Left colon (tissue), 2 donors: ENCODE results near the gene ZDHHC5. TPM values are rescaled to one million over a fixed set of nuclear protein-coding genes. Genes with fewer than 3 reads are reported as not detected.

ENCODE experiments used
- ATAC-seq: fragments of 200-7000 bp; cut with Tn5 transposase; one replicate; pipeline ENCODE4 v1.9.1; 2020; ENCODE audit warnings: mild to moderate bottlenecking, moderate library complexity
- DNase-seq, 2 donors: peaks; one replicate each; pipeline ENCODE4 v3.0.0-alpha.2; 2020
- intact Hi-C, 2 donors: fragments of 100-400 bp; cut with DNase I in 1 of 2; cut with micrococcal nuclease in 1 of 2; formaldehyde crosslinking; loops; one replicate each; pipeline versions ENCODE4 v1.11.2 to v1.14.0; 2022; cut with DNase I, micrococcal nuclease
- long read RNA-seq: library from polyadenylated mRNA; unstranded; transcript quantifications from one replicate; pipeline ENCODE4 v2.0.0, GENCODE V29; 2021
- total RNA-seq, 2 donors: library from RNA; stranded (reverse); fragmentation: NEBNext Ultra II Directional; extraction: Animal tissue kit (Norgen Biotek cat#: 25700); gene quantifications; one replicate each; pipeline ENCODE4 v1.2.1, GENCODE V29; 2021
- donor health status: DM: no; HTN: no; CAD: no.
- donor health status: DM: yes; HTN: yes; CAD: no.

The ZDHHC5 gene, protein sequence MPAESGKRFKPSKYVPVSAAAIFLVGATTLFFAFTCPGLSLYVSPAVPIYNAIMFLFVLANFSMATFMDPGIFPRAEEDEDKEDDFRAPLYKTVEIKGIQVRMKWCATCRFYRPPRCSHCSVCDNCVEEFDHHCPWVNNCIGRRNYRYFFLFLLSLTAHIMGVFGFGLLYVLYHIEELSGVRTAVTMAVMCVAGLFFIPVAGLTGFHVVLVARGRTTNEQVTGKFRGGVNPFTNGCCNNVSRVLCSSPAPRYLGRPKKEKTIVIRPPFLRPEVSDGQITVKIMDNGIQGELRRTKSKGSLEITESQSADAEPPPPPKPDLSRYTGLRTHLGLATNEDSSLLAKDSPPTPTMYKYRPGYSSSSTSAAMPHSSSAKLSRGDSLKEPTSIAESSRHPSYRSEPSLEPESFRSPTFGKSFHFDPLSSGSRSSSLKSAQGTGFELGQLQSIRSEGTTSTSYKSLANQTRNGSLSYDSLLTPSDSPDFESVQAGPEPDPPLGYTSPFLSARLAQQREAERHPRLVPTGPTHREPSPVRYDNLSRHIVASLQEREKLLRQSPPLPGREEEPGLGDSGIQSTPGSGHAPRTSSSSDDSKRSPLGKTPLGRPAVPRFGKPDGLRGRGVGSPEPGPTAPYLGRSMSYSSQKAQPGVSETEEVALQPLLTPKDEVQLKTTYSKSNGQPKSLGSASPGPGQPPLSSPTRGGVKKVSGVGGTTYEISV
- 10 to 100 TPM; 74.4 to 90.6 TPM for total RNA-seq
- long read RNA-seq, full-length matches to known transcripts = 14 of 112 reads
- long read RNA-seq, partial matches to known transcripts = 90 of 112 reads
- long read RNA-seq, other reads (novel, unspliced or antisense) = 8 of 112 reads

- DNase-seq (peak; percentile 99), ATAC-seq (peak; percentile 86)
- intact Hi-C loops = no loop called here
These were observed at the start of gene ZDHHC5 for GRCh38 chr11:57667736-57668433. Gene ZDHHC5, plus strand, starts transcription at chr11:57668114. Its CDS starts 4,977 bp downstream, at chr11:57673091.

DNA sequence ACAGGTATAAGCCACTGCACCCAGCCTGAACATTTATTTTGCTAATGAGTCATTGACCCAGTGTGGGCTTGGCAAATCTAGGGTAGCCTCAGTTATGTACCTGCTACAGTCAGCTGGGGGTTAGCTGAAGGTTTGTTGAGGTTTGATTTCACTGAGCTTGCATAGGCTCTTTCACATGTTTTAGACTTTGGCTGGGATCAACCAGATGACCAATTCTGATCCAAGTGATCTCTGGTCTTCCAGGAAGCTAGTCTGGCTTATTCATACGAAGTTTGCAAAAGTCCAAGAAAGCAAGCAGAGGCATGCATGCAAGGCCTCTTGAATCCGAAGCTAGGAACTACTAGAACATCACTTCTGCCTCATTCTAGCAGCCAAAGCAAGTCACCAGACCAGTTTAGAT lies 49.5 kb upstream of the ZDHHC5 start:
- intact Hi-C loops = no loop called here
- ATAC-seq (no peak), DNase-seq (no peak)

DNA sequence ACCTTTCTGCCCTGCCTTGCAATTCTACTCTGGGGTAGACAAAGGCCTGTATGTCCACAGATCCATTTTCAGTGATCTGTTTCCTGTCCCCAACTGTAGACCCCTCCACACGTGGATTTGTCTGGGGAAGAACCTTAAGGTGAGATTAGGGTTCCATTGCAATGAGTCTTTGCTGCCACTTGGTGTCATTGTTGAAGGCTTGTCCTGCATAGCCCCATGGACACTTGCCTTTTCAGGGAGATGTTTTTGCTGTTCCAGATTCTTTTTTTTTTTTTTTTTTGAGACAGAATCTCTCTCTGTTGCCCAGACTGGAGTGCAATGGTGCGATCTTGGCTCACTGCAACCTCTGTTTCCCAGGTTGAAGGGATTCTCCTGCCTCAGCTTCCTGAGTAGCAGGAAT lies 48.6 kb upstream of the ZDHHC5 start:
- no peak for ATAC-seq
- no peak for DNase-seq
- intact Hi-C loops = no loop called here

DNA sequence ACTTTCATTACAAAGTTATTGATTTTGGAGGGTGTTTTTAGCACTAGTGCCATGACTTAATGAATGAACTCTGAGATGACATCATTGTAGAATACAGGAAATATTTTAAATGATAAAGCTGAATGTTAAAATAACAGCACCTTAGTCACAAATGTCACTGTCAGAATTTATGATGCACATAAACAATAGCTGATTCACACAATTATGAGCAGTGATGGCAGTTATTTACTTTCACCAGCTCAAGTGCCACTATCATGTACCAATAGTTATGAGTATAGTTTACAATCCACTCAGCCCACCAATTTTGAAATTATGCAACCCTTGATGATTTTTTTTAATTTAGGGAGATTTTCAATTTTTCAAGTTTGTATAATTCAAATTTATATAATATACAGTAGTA lies 47.4 kb upstream of the ZDHHC5 start:
- ATAC-seq (no peak), DNase-seq (no peak)
- intact Hi-C loops = no loop called here

DNA sequence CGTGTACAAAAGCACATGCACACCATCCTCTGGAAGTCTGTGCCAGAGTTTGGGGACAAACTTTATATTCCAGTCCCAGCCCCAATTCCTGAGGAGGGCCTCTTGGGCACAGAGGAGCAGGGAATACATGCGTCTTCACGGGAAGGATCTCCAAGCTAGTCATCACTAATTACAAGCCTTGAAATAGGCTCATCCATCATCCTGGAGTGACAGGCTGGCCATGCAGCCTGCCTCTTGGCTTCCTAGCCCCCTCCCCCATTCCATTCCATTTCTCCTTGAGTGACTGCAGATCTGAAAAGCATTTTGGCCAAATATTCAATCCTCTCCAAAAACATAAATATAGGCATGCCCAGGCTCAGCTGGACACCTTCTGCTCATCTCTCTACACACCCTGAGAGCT lies 45.7 kb upstream of the ZDHHC5 start:
- intact Hi-C loops = no loop called here
- ATAC-seq = no peak
- no peak for DNase-seq

- intact Hi-C loops = no loop called here
- ATAC-seq = no peak
- no peak for DNase-seq
These were observed 43.0 kb upstream of the ZDHHC5 start for GRCh38 chr11:57624864-57625263.

DNA sequence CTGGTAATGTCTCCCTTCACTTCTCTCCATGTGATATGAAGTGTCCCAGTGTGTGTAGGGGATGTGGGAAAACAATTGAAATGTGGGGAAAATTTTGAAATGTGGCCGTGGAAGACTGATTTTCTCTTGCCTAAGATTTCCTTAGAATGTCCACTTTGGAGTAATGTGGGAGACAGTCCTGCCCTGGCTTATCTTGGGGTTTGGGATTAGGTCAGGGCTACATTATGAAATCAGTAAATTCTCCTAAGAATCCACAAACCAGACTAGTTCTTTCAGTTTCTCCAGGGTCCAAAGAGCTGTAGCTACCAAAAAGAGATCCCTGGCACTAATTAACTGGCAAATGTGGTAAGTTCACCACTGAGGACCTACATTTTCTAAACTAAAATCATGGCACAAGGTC lies 41.0 kb upstream of the ZDHHC5 start:
- DNase-seq (no peak), ATAC-seq (no peak)
- intact Hi-C loops = no loop called here

- ATAC-seq = no peak
- intact Hi-C loops = no loop called here
- DNase-seq = no peak
These were observed 37.7 kb upstream of the ZDHHC5 start for GRCh38 chr11:57630171-57630570.

DNA sequence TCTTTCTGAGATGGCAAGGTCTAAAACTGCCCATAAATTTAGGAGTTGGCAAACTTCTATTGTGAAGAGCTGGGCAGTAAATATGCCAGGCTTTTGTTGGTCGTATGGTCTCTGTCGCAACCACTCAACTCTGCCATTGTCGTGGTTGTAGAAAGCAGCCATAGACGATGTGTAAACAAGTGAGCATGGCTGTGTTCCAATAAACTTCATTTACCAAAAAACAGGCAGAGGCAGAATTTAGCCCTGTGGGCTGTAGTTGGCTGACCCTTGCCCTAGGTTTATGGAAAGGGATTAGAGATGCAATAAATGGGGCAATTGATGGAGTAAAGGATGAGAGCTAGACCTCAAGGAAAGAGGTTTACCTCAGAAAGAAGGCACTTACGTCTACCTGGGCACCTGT lies 35.8 kb upstream of the ZDHHC5 start:
- intact Hi-C loops = no loop called here
- ATAC-seq = no peak

DNA sequence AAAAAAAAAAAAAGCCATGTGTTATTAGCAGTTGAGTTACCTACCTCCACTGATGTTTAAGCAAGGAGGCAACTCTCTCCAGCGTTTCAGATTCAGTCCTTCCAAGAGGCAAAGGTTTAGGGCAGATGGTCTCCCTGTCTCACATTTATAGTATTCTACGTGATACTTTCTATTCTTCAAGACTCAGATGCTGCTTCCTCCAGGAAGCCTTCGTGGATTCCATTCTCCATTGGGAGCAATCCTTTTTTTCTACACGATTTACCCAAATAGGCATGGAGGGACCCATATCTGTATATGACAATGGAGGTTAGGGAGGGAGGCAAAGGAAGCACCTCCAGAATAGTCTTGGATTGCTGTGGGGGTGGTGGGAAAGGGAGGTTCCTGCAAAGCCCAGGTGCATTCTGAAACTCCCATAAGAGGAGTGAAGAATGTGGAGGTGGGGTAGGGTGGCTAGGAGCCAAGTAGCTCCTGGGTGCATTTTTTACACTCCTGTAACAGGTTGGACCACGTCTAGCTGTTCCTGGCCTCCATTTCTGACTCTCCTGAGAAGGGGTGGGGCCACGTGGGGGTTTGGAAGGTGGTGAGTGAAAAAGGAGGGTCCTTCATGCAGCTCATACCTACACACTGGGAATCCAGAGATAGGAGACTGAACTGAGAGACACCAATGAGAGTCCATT lies 34.4 kb upstream of the ZDHHC5 start:
- DNase-seq (no peak), ATAC-seq (no peak)
- intact Hi-C loops = no loop called here

More for the DNA sequence above, 35.8 kb upstream of the ZDHHC5 start:
- no peak for DNase-seq

DNA sequence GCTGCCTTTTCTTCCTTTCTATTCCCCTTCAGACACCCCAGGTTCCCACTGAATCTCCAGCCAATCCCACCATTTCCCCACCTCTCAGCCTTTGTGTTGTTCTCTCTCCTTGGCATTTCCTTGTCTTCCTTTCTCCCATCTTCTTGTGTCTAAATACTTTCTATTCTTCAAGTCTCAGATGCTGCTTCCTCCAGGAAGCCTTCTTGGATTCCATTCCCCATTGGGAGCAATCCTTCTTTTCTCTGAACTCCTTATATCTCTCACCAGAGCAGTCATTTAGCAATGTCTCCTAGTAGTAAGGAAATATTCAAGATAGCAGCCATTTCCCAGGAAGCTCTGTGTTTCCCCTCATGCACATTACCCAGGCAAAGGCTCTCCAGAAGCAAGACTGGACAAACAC lies 33.6 kb upstream of the ZDHHC5 start:
- intact Hi-C loops = no loop called here
- ATAC-seq (no peak), DNase-seq (no peak)

DNA sequence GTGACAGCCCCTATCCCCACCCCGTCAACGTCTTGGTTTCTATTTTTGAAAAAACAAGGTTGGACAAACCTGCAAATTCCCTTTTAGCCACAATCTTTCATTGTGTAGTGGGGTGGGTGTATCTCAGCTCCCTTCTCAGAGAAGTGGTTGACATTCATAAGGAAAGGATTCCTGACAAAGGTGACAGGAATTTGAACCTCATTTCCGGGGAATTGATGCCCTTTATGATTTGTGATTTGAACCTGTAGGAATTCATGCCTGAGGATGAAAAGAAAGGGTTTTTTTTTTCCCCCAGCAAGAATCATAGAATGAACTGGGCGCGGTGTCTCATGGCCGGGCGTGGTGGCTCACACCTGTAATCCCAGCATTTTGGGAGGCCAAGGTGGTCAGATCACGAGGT lies 32.7 kb upstream of the ZDHHC5 start:
- no peak for DNase-seq

GRCh38 chr11:57637626-57638004 lies 30.3 kb upstream of the ZDHHC5 start:
- ATAC-seq (no peak), DNase-seq (no peak)
- intact Hi-C loops = no loop called here

More for the DNA sequence above, 32.7 kb upstream of the ZDHHC5 start:
- intact Hi-C loops = no loop called here
- no peak for ATAC-seq

- DNase-seq (no peak), ATAC-seq (peak; percentile 36)
- intact Hi-C loops = no loop called here
These were observed 29.7 kb upstream of the ZDHHC5 start for GRCh38 chr11:57638005-57638781.

- intact Hi-C loops = no loop called here
- no peak for DNase-seq
- no peak for ATAC-seq
These were observed 29.0 kb upstream of the ZDHHC5 start for GRCh38 chr11:57638811-57639320.

- DNase-seq (no peak), ATAC-seq (no peak)
- intact Hi-C loops = loop anchor here in 1 of 2 donors (5.0 to 10.0 kb wide), 3 partner anchors 67 to 295 kb away; no protein-coding TSS in a partner anchor
These were observed 28.4 kb upstream of the ZDHHC5 start for GRCh38 chr11:57639321-57640067.

DNA sequence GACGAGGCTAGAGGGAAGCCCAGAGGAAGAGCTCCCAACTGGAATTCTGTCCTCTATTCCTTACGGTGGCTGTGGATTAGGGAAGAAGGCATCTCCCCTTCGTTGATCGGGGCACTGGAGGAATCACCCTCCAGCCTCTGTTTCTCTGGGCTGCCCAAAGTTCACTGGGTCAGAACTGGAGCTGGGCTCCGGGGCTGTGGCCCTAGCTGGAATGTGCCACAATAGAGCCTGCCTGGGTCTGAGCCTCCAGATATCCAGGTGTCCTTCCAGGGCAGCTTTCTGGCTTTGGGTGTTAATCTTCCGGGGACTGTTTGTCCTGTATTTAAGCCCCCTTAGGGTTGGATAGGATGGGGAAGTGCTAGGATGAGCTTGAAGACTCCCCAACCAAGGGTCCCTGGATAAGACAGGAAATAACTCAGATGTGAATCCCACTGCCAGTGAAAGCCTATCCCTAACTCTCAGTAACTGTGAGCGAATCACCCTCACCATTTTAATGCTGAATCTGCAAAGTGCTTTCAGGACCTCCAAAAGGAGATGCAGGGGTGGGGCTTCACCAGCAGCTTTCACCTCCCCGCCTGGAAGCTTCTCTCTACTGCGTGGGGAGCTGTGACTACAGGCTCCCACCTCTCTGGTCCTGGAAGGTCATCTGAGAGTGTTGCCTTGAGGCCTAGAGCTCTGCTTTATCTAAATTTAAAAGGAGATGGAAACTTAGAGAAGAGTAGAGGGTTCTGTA lies 27.7 kb upstream of the ZDHHC5 start:
- intact Hi-C loops = loop anchor here in 1 of 2 donors (5.0 to 10.0 kb wide), 3 partner anchors 68 to 295 kb away; no protein-coding TSS in a partner anchor
- DNase-seq (no peak), ATAC-seq (no peak)
